OCI-LY7 (cell line): ENCODE data around the gene RNF212.

Source experiments
- CTCF ChIP-seq: fragments of 200-600 bp; sonication (generic); conservative IDR thresholded peaks from 2 replicates; pipeline ENCODE4 v1.5.1; 2014; ENCODE audit warnings: mild to moderate bottlenecking, antibody characterized with exemption, low read length, moderate library complexity, mixed read lengths
- EZH2phosphoT487 ChIP-seq: fragments of 200-600 bp; sonication (generic); IDR thresholded peaks from 2 replicates; pipeline ENCODE4 v1.6.1; 2018; ENCODE audit warnings: low read depth, borderline replicate concordance, mild to moderate bottlenecking, mixed run types, antibody characterized with exemption, low read length, moderate library complexity, mixed read lengths

GRCh38 chr4:1024882-1025545 is 88.3 kb downstream of the RNF212 start:
- TF ChIP-seq CTCF = no peak
- TF ChIP-seq EZH2phosphoT487 = no peak
